GM12891 (cell line): ENCODE data around the gene PARD3.

Source experiments
- POLR2A ChIP-seq: IDR thresholded peaks from 2 replicates; pipeline ENCODE4 v1.6.1; 2011; ENCODE audit warnings: low read depth, low read length, control low read depth
- POLR2AphosphoS5 ChIP-seq: IDR thresholded peaks from 2 replicates; pipeline ENCODE4 v1.6.1; 2011; ENCODE audit warnings: low read depth, low read length, control low read depth
- TAF1 ChIP-seq: IDR thresholded peaks from 2 replicates; pipeline ENCODE4 v1.6.1; 2011; ENCODE audit warnings: low read depth, low read length, control low read depth

DNA sequence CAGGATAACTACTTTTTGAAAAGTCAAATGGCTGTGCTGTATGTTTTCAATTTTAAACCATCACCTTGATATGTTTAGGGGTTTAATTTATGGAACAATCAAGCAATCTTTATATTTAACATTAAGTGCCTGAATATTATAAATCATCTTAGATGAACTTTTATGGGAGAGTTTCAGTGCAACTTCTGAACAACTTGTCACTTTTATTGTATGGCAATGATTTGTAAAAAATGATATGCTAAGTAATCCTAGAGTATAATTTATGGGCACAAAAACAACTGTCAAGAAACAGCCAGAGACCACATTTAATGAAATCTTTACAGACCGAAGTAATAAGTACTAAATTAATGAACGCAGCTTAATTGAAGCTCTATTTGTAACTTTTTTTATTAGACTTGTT is 498.9 kb downstream of the PARD3 start:
- TF ChIP-seq POLR2AphosphoS5 (no peak), POLR2A (no peak), TAF1 (no peak)
